NOMO-1 treated with dmso at 0.1 percent for 144 hours (cell line): ENCODE data around the gene ADGRL2.
"Not testable (repeated sequence)": the region's sequence is repeated elsewhere in the genome, so short reads cannot be mapped to it uniquely, and the experiment has no call there.

Source experiments
- DNase-seq: peaks from one replicate; lab custom pipeline; 2025; ENCODE audit not compliant: unreplicated experiment; lab: John Stamatoyannopoulos, UW

Gene ADGRL2

GRCh38 chr1:81846630-81847029, 45.9 kb downstream of the ADGRL2 start:
- DNase-seq, result no peak

GRCh38 chr1:81847063-81847462, 46.3 kb downstream of the ADGRL2 start:
- DNase-seq, result no peak

- DNase-seq, result no peak
These were observed 48.3 kb downstream of the ADGRL2 start for GRCh38 chr1:81848880-81849682.

GRCh38 chr1:81850031-81850430, 49.3 kb downstream of the ADGRL2 start:
- DNase-seq, result no peak

GRCh38 chr1:81850495-81850894, 49.8 kb downstream of the ADGRL2 start:
- no peak for DNase-seq

- no peak for DNase-seq
These were observed 50.5 kb downstream of the ADGRL2 start for GRCh38 chr1:81851217-81851616.

- no peak for DNase-seq
These were observed 52.2 kb downstream of the ADGRL2 start for GRCh38 chr1:81852961-81853360.

GRCh38 chr1:81867235-81867634, 66.5 kb downstream of the ADGRL2 start:
- no peak for DNase-seq

GRCh38 chr1:81869307-81869706, 68.6 kb downstream of the ADGRL2 start:
- DNase-seq, result no peak

- not testable (repeated sequence) for DNase-seq
These were observed 70.4 kb downstream of the ADGRL2 start for GRCh38 chr1:81871091-81871490.

- DNase-seq, result no peak
These were observed 73.2 kb downstream of the ADGRL2 start for GRCh38 chr1:81873946-81874345.

- DNase-seq, result no peak
These were observed 73.7 kb downstream of the ADGRL2 start for GRCh38 chr1:81874461-81874860.

GRCh38 chr1:81874940-81875339, 74.2 kb downstream of the ADGRL2 start:
- DNase-seq, result no peak

GRCh38 chr1:81876901-81877733, 76.4 kb downstream of the ADGRL2 start:
- no peak for DNase-seq

- no peak for DNase-seq
These were observed 77.2 kb downstream of the ADGRL2 start for GRCh38 chr1:81877940-81878339.

GRCh38 chr1:81878538-81878937, 77.8 kb downstream of the ADGRL2 start:
- no peak for DNase-seq

GRCh38 chr1:81880781-81881180, 80.0 kb downstream of the ADGRL2 start:
- no peak for DNase-seq

- DNase-seq, result no peak
These were observed 84.6 kb downstream of the ADGRL2 start for GRCh38 chr1:81885291-81885690.

- not testable (repeated sequence) for DNase-seq
These were observed 85.6 kb downstream of the ADGRL2 start for GRCh38 chr1:81886292-81886691.

- no peak for DNase-seq
These were observed 86.8 kb downstream of the ADGRL2 start for GRCh38 chr1:81887421-81888144.

GRCh38 chr1:81889166-81889565, 88.4 kb downstream of the ADGRL2 start:
- no peak for DNase-seq

GRCh38 chr1:81894867-81895266, 94.1 kb downstream of the ADGRL2 start:
- DNase-seq, result no peak
